T-helper 22 cell (primary cell): ENCODE data around the gene CLEC19A.

Source experiments
- DNase-seq: peaks from one replicate; pipeline ENCODE4 v3.0.0-alpha.2; 2020; ENCODE audit warnings: low read depth

The CLEC19A gene

GRCh38 chr16:19328364-19328763, 42.8 kb downstream of the CLEC19A start:
- DNase-seq: no peak

GRCh38 chr16:19329932-19330331, 44.4 kb downstream of the CLEC19A start:
- no peak for DNase-seq

GRCh38 chr16:19330841-19331397, 45.4 kb downstream of the CLEC19A start:
- DNase-seq: no peak

GRCh38 chr16:19331794-19332193, 46.3 kb downstream of the CLEC19A start:
- no peak for DNase-seq

GRCh38 chr16:19338335-19338734, 52.8 kb downstream of the CLEC19A start:
- no peak for DNase-seq

- DNase-seq: no peak
These were observed 58.8 kb downstream of the CLEC19A start for GRCh38 chr16:19344224-19344801.

- no peak for DNase-seq
These were observed 59.4 kb downstream of the CLEC19A start for GRCh38 chr16:19344980-19345379.

GRCh38 chr16:19346335-19346922, 60.9 kb downstream of the CLEC19A start:
- no peak for DNase-seq

GRCh38 chr16:19348125-19348524, 62.6 kb downstream of the CLEC19A start:
- DNase-seq: no peak

- DNase-seq: no peak
These were observed 63.2 kb downstream of the CLEC19A start for GRCh38 chr16:19348578-19349315.

- no peak for DNase-seq
These were observed 68.8 kb downstream of the CLEC19A start for GRCh38 chr16:19354371-19354770.

GRCh38 chr16:19356024-19356952, 70.8 kb downstream of the CLEC19A start:
- no peak for DNase-seq

GRCh38 chr16:19359556-19359955, 74.0 kb downstream of the CLEC19A start:
- DNase-seq: no peak
